AG09319 (cell line): Measurements from ENCODE around the gene DUSP22.

ENCODE experiments used
- DNase-seq: peaks from one replicate; pipeline ENCODE4 v3.0.0-alpha.2; 2010; ENCODE audit warnings: low read depth; ENCODE audit errors: extremely low read depth
- TF ChIP-seq, protein P1 (sequence below): IDR thresholded peaks from 2 replicates; pipeline ENCODE4 v1.5.1; 2011; ENCODE audit warnings: low read depth, mild to moderate bottlenecking, inconsistent platforms, low read length, moderate library complexity

The DUSP22 gene

DNA sequence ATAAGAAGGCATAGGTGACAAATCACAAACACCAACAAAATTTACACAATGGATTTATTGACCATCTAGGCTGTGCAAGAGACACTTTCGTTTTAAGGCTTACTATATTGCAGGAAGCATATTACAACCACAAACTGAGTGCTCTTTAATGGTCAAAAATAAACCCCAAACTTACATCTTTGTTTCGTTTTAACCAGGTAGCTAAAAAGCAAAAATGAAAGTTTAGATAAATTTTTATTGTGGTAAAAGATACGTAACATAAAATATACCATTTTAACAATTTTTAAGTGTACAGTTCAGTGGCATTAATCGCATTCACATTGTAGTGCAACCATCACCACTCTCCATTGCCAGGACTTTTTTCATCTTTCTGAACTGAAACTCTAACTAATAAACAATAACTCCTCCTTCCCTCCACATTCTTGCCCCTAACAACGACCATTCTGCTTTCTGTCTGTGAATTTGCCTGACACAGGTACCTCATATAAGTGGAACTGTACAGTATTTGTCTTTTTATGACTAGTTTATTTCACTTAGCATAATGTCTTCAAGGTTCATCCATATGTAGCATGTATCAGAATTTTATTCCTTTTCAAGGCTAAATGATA, 32.3 kb upstream of the DUSP22 start:
- TF ChIP-seq, protein P1, sequence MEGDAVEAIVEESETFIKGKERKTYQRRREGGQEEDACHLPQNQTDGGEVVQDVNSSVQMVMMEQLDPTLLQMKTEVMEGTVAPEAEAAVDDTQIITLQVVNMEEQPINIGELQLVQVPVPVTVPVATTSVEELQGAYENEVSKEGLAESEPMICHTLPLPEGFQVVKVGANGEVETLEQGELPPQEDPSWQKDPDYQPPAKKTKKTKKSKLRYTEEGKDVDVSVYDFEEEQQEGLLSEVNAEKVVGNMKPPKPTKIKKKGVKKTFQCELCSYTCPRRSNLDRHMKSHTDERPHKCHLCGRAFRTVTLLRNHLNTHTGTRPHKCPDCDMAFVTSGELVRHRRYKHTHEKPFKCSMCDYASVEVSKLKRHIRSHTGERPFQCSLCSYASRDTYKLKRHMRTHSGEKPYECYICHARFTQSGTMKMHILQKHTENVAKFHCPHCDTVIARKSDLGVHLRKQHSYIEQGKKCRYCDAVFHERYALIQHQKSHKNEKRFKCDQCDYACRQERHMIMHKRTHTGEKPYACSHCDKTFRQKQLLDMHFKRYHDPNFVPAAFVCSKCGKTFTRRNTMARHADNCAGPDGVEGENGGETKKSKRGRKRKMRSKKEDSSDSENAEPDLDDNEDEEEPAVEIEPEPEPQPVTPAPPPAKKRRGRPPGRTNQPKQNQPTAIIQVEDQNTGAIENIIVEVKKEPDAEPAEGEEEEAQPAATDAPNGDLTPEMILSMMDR: no peak
- DNase-seq: no peak

DNA sequence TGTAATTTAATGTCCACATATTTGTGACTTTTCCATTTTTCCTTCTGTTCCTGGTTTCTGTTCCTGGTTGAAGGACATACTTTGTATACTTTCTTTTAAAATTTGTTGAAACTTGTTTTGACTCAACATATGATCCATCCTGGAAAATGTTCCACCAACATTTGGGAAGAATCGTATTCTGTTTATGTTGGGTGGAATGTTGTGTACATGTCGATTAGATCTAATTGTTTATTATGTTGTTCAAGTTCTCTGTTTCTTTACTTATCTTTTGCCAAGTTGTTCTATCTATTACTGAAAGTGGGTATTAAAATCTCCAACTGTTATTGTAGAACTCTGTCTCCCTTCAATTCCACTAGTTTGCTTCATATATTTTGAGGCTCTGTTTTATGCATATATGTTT, 27.7 kb upstream of the DUSP22 start:
- DNase-seq: no peak
- TF ChIP-seq, protein P1: no peak

DNA sequence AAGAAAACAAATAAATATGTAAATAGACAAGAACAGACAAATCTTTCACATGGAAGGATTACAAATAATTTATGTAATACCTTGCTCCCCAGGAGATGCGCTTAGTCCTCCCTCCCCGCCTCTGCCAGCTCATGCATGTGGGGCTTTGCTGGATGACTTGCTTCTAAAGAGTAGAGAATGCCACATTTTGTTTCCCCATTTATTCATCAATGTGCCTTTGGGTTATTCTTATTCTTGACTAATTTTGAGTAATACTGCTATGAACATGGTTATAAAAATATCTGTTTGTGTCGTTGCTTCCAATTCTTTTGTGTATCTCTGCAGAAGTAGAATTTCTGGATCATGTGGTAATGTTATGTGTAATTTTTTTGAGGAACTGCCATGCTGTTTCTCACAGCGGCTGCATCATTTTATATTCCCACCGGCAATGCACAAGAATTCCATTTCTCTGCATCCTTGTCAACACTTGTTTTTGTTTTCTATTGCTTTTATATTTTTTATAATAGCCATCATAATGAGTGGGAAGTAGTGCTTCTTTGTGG, 23.8 kb upstream of the DUSP22 start:
- no peak for DNase-seq

DNA sequence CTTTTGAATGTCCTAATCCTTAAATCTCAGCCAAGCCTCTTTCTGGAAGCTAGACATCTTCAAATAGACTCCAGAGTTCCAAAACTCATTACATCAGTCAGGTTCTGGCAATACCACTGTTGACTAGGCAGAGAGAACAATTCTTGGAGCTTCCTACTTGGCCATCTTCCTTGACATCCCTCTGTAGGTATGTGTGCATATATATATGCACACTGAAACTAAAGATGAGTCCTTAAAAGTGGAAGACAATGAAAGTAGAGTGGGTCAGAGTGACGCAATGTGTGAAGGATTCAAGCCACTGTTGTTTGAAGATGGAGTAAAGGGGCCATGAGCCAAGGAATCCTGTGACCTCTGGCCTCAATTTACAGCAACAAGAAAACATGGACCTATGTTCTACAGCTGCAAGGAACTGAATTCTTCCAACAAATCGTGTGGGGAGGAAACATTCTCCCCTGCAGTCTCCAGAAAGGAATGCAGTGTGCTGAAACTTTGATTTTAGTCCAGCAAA, 18.7 kb upstream of the DUSP22 start:
- TF ChIP-seq, protein P1: no peak
- no peak for DNase-seq

More for the DNA sequence above, 23.8 kb upstream of the DUSP22 start:
- TF ChIP-seq, protein P1: no peak

DNA sequence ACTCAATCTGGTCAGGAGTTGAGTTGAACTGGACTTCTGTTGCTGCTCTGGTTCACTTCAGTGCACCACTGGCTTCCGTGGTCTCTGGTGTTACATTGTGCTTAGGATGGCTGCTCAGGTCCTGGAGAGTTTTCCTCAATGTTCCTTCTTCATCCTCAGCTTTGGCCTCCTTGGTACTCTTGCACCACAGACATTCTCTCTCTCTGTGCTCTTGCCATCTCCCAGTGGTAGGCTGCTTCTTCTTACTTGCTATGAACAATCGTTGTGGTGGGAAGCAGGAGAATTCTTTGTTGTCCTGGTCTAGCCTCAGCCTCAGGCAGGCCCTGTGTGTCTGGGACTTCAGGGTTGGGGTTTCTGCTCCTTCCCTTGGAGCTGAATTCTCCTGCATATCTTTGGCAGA, 14.5 kb upstream of the DUSP22 start:
- DNase-seq: no peak
- TF ChIP-seq, protein P1: no peak

DNA sequence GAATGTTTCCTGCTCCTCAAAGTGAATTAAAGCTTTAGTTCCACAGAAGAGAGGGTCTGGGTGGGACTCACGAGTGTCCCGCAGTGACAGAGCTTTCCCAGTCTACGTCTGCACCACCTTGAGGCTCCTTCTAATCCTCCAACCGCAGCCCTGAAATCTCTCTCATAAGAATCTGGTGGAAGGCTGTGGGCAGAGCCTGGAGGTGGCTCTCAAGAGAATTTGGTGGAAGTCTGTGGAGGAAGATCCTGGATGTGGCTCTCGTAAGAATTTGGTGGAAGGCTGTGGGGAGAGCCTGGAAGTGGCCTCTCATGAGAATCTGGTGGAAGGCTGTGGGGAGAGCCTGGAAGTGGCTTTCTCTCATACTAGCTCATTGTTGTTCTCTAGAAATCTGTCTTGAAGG, 13.8 kb upstream of the DUSP22 start:
- no peak for DNase-seq
- TF ChIP-seq, protein P1: no peak

DNA sequence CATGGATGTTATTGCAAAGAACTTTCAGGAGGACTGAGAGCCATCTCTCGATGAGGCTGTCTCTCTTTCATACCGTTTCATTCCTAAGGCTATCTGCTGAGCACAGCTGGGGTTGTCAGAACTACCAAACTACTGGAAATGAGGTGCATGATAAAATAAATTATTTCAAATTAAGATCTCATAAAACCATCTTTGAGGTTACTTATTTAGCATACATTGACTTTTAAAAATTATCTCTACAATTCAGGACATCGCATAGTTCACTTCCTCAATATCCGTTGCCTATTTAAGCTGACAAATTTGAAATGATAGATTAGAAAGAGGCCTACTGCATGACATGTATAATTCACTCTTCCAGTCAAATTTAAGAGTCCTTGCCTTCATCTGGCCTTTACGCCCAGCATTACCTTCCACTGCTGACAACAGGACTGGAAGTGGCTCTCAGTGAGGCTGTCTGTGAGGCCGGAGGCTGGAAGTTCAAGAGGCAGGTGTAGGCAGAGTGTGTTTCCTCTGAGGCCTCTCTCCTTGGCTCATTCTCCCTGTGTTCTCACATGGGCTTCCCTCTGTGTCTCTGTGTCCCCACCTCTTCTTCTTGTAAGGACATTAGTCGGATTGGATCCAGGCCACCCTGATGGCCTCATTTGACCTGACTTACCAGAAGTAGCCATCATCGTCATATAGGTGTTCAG, 12.8 kb upstream of the DUSP22 start:
- no peak for DNase-seq
- TF ChIP-seq, protein P1: no peak
